GM12878 (cell line): ENCODE data around the gene ZDHHC7. TPM values are rescaled to one million over a fixed set of nuclear protein-coding genes. Genes with fewer than 3 reads are reported as not detected.

ENCODE experiments used
- ATAC-seq: fragments of 200-7000 bp; cut with Tn5 transposase; 3 replicates; pipeline ENCODE4 v1.9.1; 2020; ENCODE audit warnings: mild to moderate bottlenecking, moderate library complexity
- BruUV-seq: library from RNA; stranded (reverse); fragments of 400-500 nt; replicated peaks from 2 replicates; lab custom pipeline; 2021; lab: Mats Ljungman, UMichigan
- CTCF ChIA-PET: fragments of 300-600 bp; sonication (Branson Sonifier 250); formaldehyde crosslinking; extraction: SDS; loops from one replicate; lab custom pipeline; 2021; ENCODE audit warnings: inconsistent platforms; lab: Yijun Ruan, JAX
- POLR2A ChIA-PET: fragments of 350-600 bp; formaldehyde crosslinking; extraction: SDS; loops from one replicate; lab custom pipeline; 2021; ENCODE audit warnings: inconsistent platforms; lab: Charles Lee
- RAD21 ChIA-PET: fragments of 300-600 bp; sonication (Branson Sonifier 250); formaldehyde crosslinking; loops from one replicate; lab custom pipeline; 2023; ENCODE audit warnings: antibody characterized with exemption; ENCODE audit not compliant: unreplicated experiment; lab: Charles Lee
- SMC1A ChIA-PET: fragments of 300-600 bp; sonication (Branson Sonifier 250); formaldehyde crosslinking; loops from one replicate; lab custom pipeline; 2023; ENCODE audit not compliant: unreplicated experiment, uncharacterized antibody; lab: Charles Lee
- DNase-seq: peaks from one replicate; pipeline ENCODE4 v3.0.0-alpha.2; 2011; ENCODE audit warnings: low read depth, low spot score
- FAIRE-seq: peaks from 3 replicates; lab custom pipeline; 2011; peaks lifted over from hg19 to GRCh38; lab: Jason Lieb, UNC
- H2AFZ ChIP-seq: 2 replicates; pipeline ENCODE4 v1.6.0; 2011; ENCODE audit warnings: low read depth, low read length, control low read depth; ENCODE audit not compliant: control insufficient read depth
- H3K27ac ChIP-seq: 2 replicates; pipeline ENCODE4 v1.5.1; 2011; ENCODE audit warnings: control low read depth; ENCODE audit not compliant: control insufficient read depth, insufficient read depth
- H3K27me3 ChIP-seq, 2 experiments: replicated peaks in 1 of 2; 2 replicates each; pipeline versions ENCODE4 v1.6.0 to v1.6.1; 2011; ENCODE audit warnings: low read length in 1 of 2; ENCODE audit not compliant: control insufficient read depth in 2 of 2, insufficient read depth in 2 of 2
- H3K36me3 ChIP-seq, 2 experiments: 2 replicates each; pipeline ENCODE4 v1.5.1; 2011; ENCODE audit warnings: low read length in 1 of 2; ENCODE audit not compliant: control insufficient read depth in 2 of 2, insufficient read depth in 2 of 2
- H3K4me1 ChIP-seq: 2 replicates; pipeline ENCODE4 v1.6.1; 2011; ENCODE audit warnings: mild to moderate bottlenecking, low read length, moderate library complexity, mixed read lengths; ENCODE audit not compliant: control insufficient read depth, insufficient read depth
- H3K4me2 ChIP-seq: 2 replicates; pipeline ENCODE4 v1.6.0; 2011; ENCODE audit warnings: control low read depth; ENCODE audit not compliant: control insufficient read depth, insufficient read depth
- H3K4me3 ChIP-seq: fragments of 200-600 bp; sonication (generic); 2 replicates; pipeline ENCODE4 v1.5.1; 2016
- H3K79me2 ChIP-seq: 2 replicates; pipeline ENCODE4 v1.6.0; 2011; ENCODE audit warnings: low read length; ENCODE audit not compliant: control insufficient read depth, insufficient read depth
- H3K9ac ChIP-seq: 2 replicates; pipeline ENCODE4 v1.8.0; 2011; ENCODE audit warnings: low read length, control low read depth, mixed read lengths; ENCODE audit not compliant: control insufficient read depth, insufficient read depth
- H3K9me3 ChIP-seq: replicated peaks from 3 replicates; pipeline ENCODE4 v1.5.1; 2011; ENCODE audit warnings: mild to moderate bottlenecking, low read length; ENCODE audit not compliant: control insufficient read depth, insufficient read depth
- H4K20me1 ChIP-seq: 2 replicates; pipeline ENCODE4 v1.6.0; 2011; ENCODE audit not compliant: control insufficient read depth, insufficient read depth
- BCL11A ChIP-seq: IDR thresholded peaks from 2 replicates; pipeline ENCODE4 v1.6.1; 2011; ENCODE audit warnings: low read depth, low read length
- CHD1 ChIP-seq: IDR thresholded peaks from 2 replicates; pipeline ENCODE4 v1.6.1; 2012; ENCODE audit warnings: low read depth, low read length, improper control_type of control experiment
- DPF2 ChIP-seq: fragments of 450-650 bp; IDR thresholded peaks from 2 replicates; pipeline ENCODE4 v1.6.1; 2017; ENCODE audit warnings: mild to moderate bottlenecking
- EGR1 ChIP-seq, 2 experiments: IDR thresholded peaks; 1 replicate in 1 of 2; 2 replicates in 1 of 2; pipeline ENCODE4 v1.6.1; 2011 to 2012; ENCODE audit warnings: low read depth in 2 of 2, low read length in 2 of 2, borderline replicate concordance in 1 of 2, mild to moderate bottlenecking in 1 of 2, moderate library complexity in 1 of 2
- FOXK2 ChIP-seq: fragments of 450-650 bp; IDR thresholded peaks from 2 replicates; pipeline ENCODE4 v1.6.1; 2017; ENCODE audit warnings: mild to moderate bottlenecking, moderate library complexity
- FOXM1 ChIP-seq: IDR thresholded peaks from 2 replicates; pipeline ENCODE4 v1.6.1; 2012; ENCODE audit warnings: low read depth, mild to moderate bottlenecking, inconsistent platforms, low read length, moderate library complexity
- IRF3 ChIP-seq: fragments of 450-650 bp; IDR thresholded peaks from 2 replicates; pipeline ENCODE4 v1.6.1; 2014; ENCODE audit warnings: mild to moderate bottlenecking
- MEF2B ChIP-seq: fragments of 450-650 bp; IDR thresholded peaks from 2 replicates; pipeline ENCODE4 v1.6.1; 2018; ENCODE audit warnings: mild to moderate bottlenecking, moderate library complexity; ENCODE audit not compliant: partially characterized antibody, poor library complexity, severe bottlenecking
- NFYB ChIP-seq: IDR thresholded peaks from 2 replicates; pipeline ENCODE4 v1.6.1; 2011; ENCODE audit warnings: low read depth, mild to moderate bottlenecking, low read length, improper control_type of control experiment, moderate library complexity; ENCODE audit not compliant: insufficient read depth
- PAX5 ChIP-seq: IDR thresholded peaks from 2 replicates; pipeline ENCODE4 v1.6.1; 2011; ENCODE audit warnings: low read depth, low read length, borderline replicate concordance
- PML ChIP-seq: IDR thresholded peaks from 2 replicates; pipeline ENCODE4 v1.6.1; 2012; ENCODE audit warnings: low read length, inconsistent platforms
- POLR2A ChIP-seq: IDR thresholded peaks from 2 replicates; pipeline ENCODE4 v1.6.1; 2011; ENCODE audit warnings: low read depth, mild to moderate bottlenecking, low read length
- RBBP5 ChIP-seq: fragments of 200-600 bp; sonication (generic); conservative IDR thresholded peaks from 2 replicates; pipeline ENCODE4 v1.6.1; 2016
- RUNX3 ChIP-seq: IDR thresholded peaks from 2 replicates; pipeline ENCODE4 v1.6.1; 2012; ENCODE audit warnings: low read length, inconsistent platforms
- SIX5 ChIP-seq: IDR thresholded peaks from 2 replicates; pipeline ENCODE4 v1.6.1; 2011; ENCODE audit warnings: mild to moderate bottlenecking, low read depth, low read length, moderate library complexity; ENCODE audit not compliant: severe bottlenecking
- SMAD1 ChIP-seq: fragments of 450-650 bp; IDR thresholded peaks from 2 replicates; pipeline ENCODE4 v1.6.1; 2018; ENCODE audit warnings: mild to moderate bottlenecking, low read depth; ENCODE audit not compliant: partially characterized antibody
- SUPT20H ChIP-seq: IDR thresholded peaks from 2 replicates; pipeline ENCODE4 v1.6.1; 2011; ENCODE audit warnings: low read depth, mild to moderate bottlenecking, low read length, moderate library complexity, borderline replicate concordance; ENCODE audit not compliant: control insufficient read depth
- TCF3 ChIP-seq: IDR thresholded peaks from 2 replicates; pipeline ENCODE4 v1.6.1; 2012; ENCODE audit warnings: low read depth, mild to moderate bottlenecking, low read length, borderline replicate concordance; ENCODE audit not compliant: insufficient read depth
- YY1 ChIP-seq: IDR thresholded peaks from 2 replicates; pipeline ENCODE4 v1.6.1; 2011; ENCODE audit warnings: low read depth, mild to moderate bottlenecking, low read length
- WGBS: methylation state at CpG from one replicate; pipeline ENCODE4 v1.1.6; 2016; ENCODE audit warnings: low lambda C conversion rate; ENCODE audit not compliant: insufficient replicate concordance, insufficient coverage; ENCODE audit errors: missing lambda C conversion rate; 5-methylcytosine and 5-hydroxymethylcytosine counted together
- in situ Hi-C: fragments of 300-500 bp; cut with MboI; formaldehyde crosslinking; loops from 9 replicates; pipeline ENCODE4 v1.14.3; 2018; ENCODE audit warnings: mixed read lengths
- intact Hi-C: fragments of 100-400 bp; cut with micrococcal nuclease; formaldehyde crosslinking; loops from one replicate; pipeline ENCODE4 v1.14.2; 2022; ENCODE audit not compliant: unreplicated experiment
- polyA plus RNA-seq, 11 experiments: library from polyadenylated mRNA; depleted of rRNA in 4 of 11; unstranded in 6 of 11; stranded (reverse) in 5 of 11; fragments of >200 nt; fragmentation: Nextera tagmentation in 4 of 11; fragmentation: Illumina TruSeq in 1 of 11; extraction: Ambion mirVana in 4 of 11; extraction: Trizol in 1 of 11; gene quantifications; 1 replicate in 1 of 11; 2 replicates in 10 of 11; pipeline versions ENCODE4 v1.2.1 to v1.2.3, GENCODE V29; 2011 to 2016; ENCODE audit warnings: inconsistent platforms in 2 of 11, missing spikeins in 2 of 11, low read depth in 1 of 11
- total RNA-seq, 4 experiments: library from RNA; depleted of rRNA in 3 of 4; stranded (reverse); fragments of >200 nt in 3 of 4; fragmentation: Illumina TruSeq in 1 of 4; extraction: Trizol in 1 of 4; gene quantifications; 2 replicates each; pipeline versions ENCODE4 v1.2.1 to v1.2.3, GENCODE V29; 2013 to 2021
- TF ChIP-seq, protein P1 (sequence below): fragments of 450-650 bp; IDR thresholded peaks from 2 replicates; pipeline ENCODE4 v1.6.1; 2017; ENCODE audit warnings: low read depth, mild to moderate bottlenecking, moderate library complexity

Gene ZDHHC7
- total and polyA plus RNA-seq, 10 of the 15 experiments (the other 5 are each of a cell fraction or from before 2014, with no cell fraction given): 0.87 to 26.0 (median 20.0) TPM

DNA sequence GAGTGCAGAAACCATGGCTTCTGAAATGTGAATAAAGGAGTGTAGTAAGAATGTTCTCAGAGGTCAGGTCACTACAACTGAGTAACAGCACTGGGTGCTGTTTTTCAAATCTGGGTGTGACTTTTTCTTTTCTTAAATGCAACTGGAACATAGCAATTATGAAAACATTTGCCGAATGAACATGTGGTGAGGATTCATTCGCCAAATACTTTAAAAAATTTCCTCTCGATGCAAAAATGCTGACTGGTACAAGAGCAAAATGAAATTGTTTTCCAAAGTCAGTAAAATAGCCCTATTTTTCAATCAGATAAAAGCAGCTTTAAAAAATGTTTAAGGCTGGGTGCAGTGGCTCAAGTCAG is 18.6 kb downstream of the ZDHHC7 start:
- H3K27ac ChIP-seq: no peak overlapping the region
- POLR2A ChIA-PET: no interaction called here
- H2AFZ ChIP-seq: no peak overlapping the region
- no peaks in the 10 kb centered on the region for H3K4me1 ChIP-seq
- H4K20me1 ChIP-seq: no peaks in the 10 kb centered on the region
- RAD21 ChIA-PET: no interaction called here
- peaks cover 25 to 29% of the 10 kb centered on the region in 2 experiments for H3K36me3 ChIP-seq
- ATAC-seq (no peak), FAIRE-seq (no peak), DNase-seq (no peak)
- no peaks in the 10 kb centered on the region for H3K9me3 ChIP-seq
- H3K4me3 ChIP-seq: no peak overlapping the region
- H3K4me2 ChIP-seq: no peak overlapping the region
- 98% methylated on average over 3 of the region's 3 CpGs for WGBS
- no TSS peak for BruUV-seq
- CTCF ChIA-PET: no interaction called here
- SMC1A ChIA-PET: no interaction called here
- no peaks in the 10 kb centered on the region; the same call in none of the 2 replicates for H3K79me2 ChIP-seq
- TF ChIP-seq PML: no peak
- no peak for TF ChIP-seq CHD1
- no peak for TF ChIP-seq EGR1 (IDR thresholded peaks at IDR 0.05; ENCODE audit: borderline replicate concordance in 1 of 2, low read depth in 2 of 2, low read length in 2 of 2)
- TF ChIP-seq PAX5: no peak
- no peak for TF ChIP-seq FOXK2
- TF ChIP-seq SMAD1: no peak
- TF ChIP-seq POLR2A: no peak
- TF ChIP-seq SIX5: no peak
- no peak for TF ChIP-seq RBBP5
- no peak for TF ChIP-seq BCL11A
- no peak for TF ChIP-seq FOXM1
- TF ChIP-seq MEF2B: no peak
- TF ChIP-seq, protein P1, sequence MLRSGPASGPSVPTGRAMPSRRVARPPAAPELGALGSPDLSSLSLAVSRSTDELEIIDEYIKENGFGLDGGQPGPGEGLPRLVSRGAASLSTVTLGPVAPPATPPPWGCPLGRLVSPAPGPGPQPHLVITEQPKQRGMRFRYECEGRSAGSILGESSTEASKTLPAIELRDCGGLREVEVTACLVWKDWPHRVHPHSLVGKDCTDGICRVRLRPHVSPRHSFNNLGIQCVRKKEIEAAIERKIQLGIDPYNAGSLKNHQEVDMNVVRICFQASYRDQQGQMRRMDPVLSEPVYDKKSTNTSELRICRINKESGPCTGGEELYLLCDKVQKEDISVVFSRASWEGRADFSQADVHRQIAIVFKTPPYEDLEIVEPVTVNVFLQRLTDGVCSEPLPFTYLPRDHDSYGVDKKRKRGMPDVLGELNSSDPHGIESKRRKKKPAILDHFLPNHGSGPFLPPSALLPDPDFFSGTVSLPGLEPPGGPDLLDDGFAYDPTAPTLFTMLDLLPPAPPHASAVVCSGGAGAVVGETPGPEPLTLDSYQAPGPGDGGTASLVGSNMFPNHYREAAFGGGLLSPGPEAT: no peak
- no peak for TF ChIP-seq NFYB
- TF ChIP-seq DPF2: no peak
- TF ChIP-seq TCF3: no peak
- no peak for TF ChIP-seq RUNX3
- TF ChIP-seq IRF3: no peak
- TF ChIP-seq SUPT20H: no peak
- no peak for TF ChIP-seq YY1
- in situ Hi-C loops: no loop called here
- no peak overlapping the region for H3K9ac ChIP-seq
- intact Hi-C loops: no loop called here
- no peaks in the 10 kb centered on the region for H3K27me3 ChIP-seq
